MCF 10A (cell line): ENCODE measurements around the gene SLC44A3. TPM values are rescaled to one million over a fixed set of nuclear protein-coding genes. Genes with fewer than 3 reads are reported as not detected.

Experiments used
- BruUV-seq: library from RNA; stranded (reverse); fragments of 400-500 nt; replicated peaks from 2 replicates; lab custom pipeline; 2021; lab: Mats Ljungman, UMichigan
- CTCF ChIA-PET: fragments of 300-600 bp; sonication (Branson Sonifier 250); formaldehyde crosslinking; extraction: SDS; loops from one replicate; lab custom pipeline; 2021; ENCODE audit warnings: antibody characterized with exemption, inconsistent platforms; lab: Yijun Ruan, JAX
- POLR2A ChIA-PET: fragments of 300-600, 350-650 bp; sonication (Branson Sonifier 250); formaldehyde crosslinking; extraction: SDS; loops from one replicate; lab custom pipeline; 2020; ENCODE audit warnings: antibody characterized with exemption, inconsistent platforms; lab: Yijun Ruan, JAX
- DNase-seq: peaks from one replicate; pipeline ENCODE4 v3.0.0-alpha.2; 2018; ENCODE audit not compliant: unreplicated experiment
- H3K27ac Mint-ChIP-seq: one replicate; pipeline ENCODE4 v1.8.0; 2022; ENCODE audit warnings: mild to moderate bottlenecking, low read depth, mixed read lengths; ENCODE audit not compliant: unreplicated experiment
- H3K27me3 Mint-ChIP-seq: one replicate; pipeline ENCODE4 v1.8.0; 2022; ENCODE audit warnings: mixed read lengths; ENCODE audit not compliant: insufficient read depth, unreplicated experiment
- H3K36me3 Mint-ChIP-seq: one replicate; pipeline ENCODE4 v1.8.0; 2022; ENCODE audit warnings: mild to moderate bottlenecking, moderate library complexity, mixed read lengths; ENCODE audit not compliant: insufficient read depth, unreplicated experiment
- H3K4me1 Mint-ChIP-seq: one replicate; pipeline ENCODE4 v1.8.0; 2022; ENCODE audit warnings: mixed read lengths; ENCODE audit not compliant: insufficient read depth, unreplicated experiment
- H3K4me3 Mint-ChIP-seq: one replicate; pipeline ENCODE4 v1.8.0; 2022; ENCODE audit warnings: mild to moderate bottlenecking, moderate library complexity, mixed read lengths; ENCODE audit not compliant: unreplicated experiment
- H3K9me3 Mint-ChIP-seq: one replicate; pipeline ENCODE4 v1.8.0; 2022; ENCODE audit warnings: mixed read lengths; ENCODE audit not compliant: unreplicated experiment
- CTCF ChIP-seq: fragments of 200-600 bp; IDR thresholded peaks from one replicate; pipeline ENCODE4 v1.8.0; 2022; ENCODE audit warnings: antibody characterized with exemption, mild to moderate bottlenecking; ENCODE audit not compliant: unreplicated experiment
- intact Hi-C: fragments of 100-400 bp; cut with micrococcal nuclease; formaldehyde crosslinking; loops from 2 replicates; pipeline ENCODE4 v1.14.1; 2022
- total RNA-seq: library from RNA; stranded (reverse); gene quantifications from 2 replicates; pipeline ENCODE4 v1.2.3, GENCODE V29; 2022

SLC44A3 gene
- total RNA-seq, 1 experiment from 2014 or later, result 2.8 TPM

- CTCF ChIA-PET, result no interaction called here
- BruUV-seq, result no TSS peak
- no peaks in the 10 kb centered on the region for H3K9me3 Mint-ChIP-seq
- peaks cover 20% of the 10 kb centered on the region for H3K4me1 Mint-ChIP-seq
- DNase-seq, result no peak
- H3K27ac Mint-ChIP-seq, result no peak overlapping the region
- intact Hi-C loops, result no loop called here
- no peak overlapping the region for H3K4me3 Mint-ChIP-seq
- TF ChIP-seq CTCF, result no peak
- POLR2A ChIA-PET, result interaction anchor here (0.6 kb wide), 1 partner anchor 13 kb away, joined by 3 read pairs; no protein-coding TSS in a partner anchor
- no peaks in the 10 kb centered on the region for H3K36me3 Mint-ChIP-seq
- H3K27me3 Mint-ChIP-seq, result no peaks in the 10 kb centered on the region
Measured at GRCh38 chr1:94878329-94878728, 58.2 kb downstream of the SLC44A3 start.

GRCh38 chr1:94883691-94884090 is 63.5 kb downstream of the SLC44A3 start:
- TF ChIP-seq CTCF, result no peak
- Mint-ChIP-seq H3K4me3 (no peak overlapping the region), H3K27me3 (no peaks in the 10 kb centered on the region), H3K27ac (no peak overlapping the region), H3K36me3 (no peaks in the 10 kb centered on the region), H3K4me1 (peaks cover 9% of the 10 kb centered on the region), H3K9me3 (no peaks in the 10 kb centered on the region)
- POLR2A ChIA-PET, result no interaction called here
- no TSS peak for BruUV-seq
- intact Hi-C loops, result no loop called here
- no peak for DNase-seq
- CTCF ChIA-PET, result interaction anchor here (1.1 kb wide), 1 partner anchor 20 kb away, joined by 3 read pairs; no protein-coding TSS in a partner anchor

GRCh38 chr1:94884106-94884505 is 63.9 kb downstream of the SLC44A3 start:
- no TSS peak for BruUV-seq

GRCh38 chr1:94884507-94884906 is 64.3 kb downstream of the SLC44A3 start:
- H3K4me1 Mint-ChIP-seq, result peaks cover 9% of the 10 kb centered on the region
- no peak for DNase-seq
- no peak for TF ChIP-seq CTCF
- no peak overlapping the region for H3K4me3 Mint-ChIP-seq
- intact Hi-C loops, result no loop called here
- H3K36me3 Mint-ChIP-seq, result no peaks in the 10 kb centered on the region
- CTCF ChIA-PET, result interaction anchor here (0.5 to 1.1 kb wide), 4 partner anchors 19 to 110 kb away, joined by 3 to 4 read pairs (median 3); no protein-coding TSS in a partner anchor
- no peaks in the 10 kb centered on the region for H3K27me3 Mint-ChIP-seq
- POLR2A ChIA-PET, result interaction anchor here (0.6 to 2.1 kb wide), 3 partner anchors 9 to 675 kb away, joined by 3 to 5 read pairs (median 4); no protein-coding TSS in a partner anchor
- H3K27ac Mint-ChIP-seq, result no peak overlapping the region
- no peaks in the 10 kb centered on the region for H3K9me3 Mint-ChIP-seq
- BruUV-seq, result no TSS peak

More at GRCh38 chr1:94884106-94884505, 63.9 kb downstream of the SLC44A3 start:
- Mint-ChIP-seq H3K9me3 (no peaks in the 10 kb centered on the region), H3K4me3 (no peak overlapping the region), H3K36me3 (no peaks in the 10 kb centered on the region), H3K4me1 (peaks cover 9% of the 10 kb centered on the region), H3K27me3 (no peaks in the 10 kb centered on the region), H3K27ac (no peak overlapping the region)
- ChIA-PET POLR2A (interaction anchor here (0.8 kb wide), 1 partner anchor 49 kb away, joined by 4 read pairs; no protein-coding TSS in a partner anchor), CTCF (interaction anchor here (0.6 to 1.1 kb wide), 2 partner anchors 19 to 110 kb away, joined by 3 read pairs; no protein-coding TSS in a partner anchor)
- no peak for TF ChIP-seq CTCF
- intact Hi-C loops, result no loop called here
- no peak for DNase-seq
